Transverse colon (tissue), 4 donors: Measurements from ENCODE around the gene LPIN3. TPM values are rescaled to one million over a fixed set of nuclear protein-coding genes. Genes with fewer than 3 reads are reported as not detected.

Experiments
- DNase-seq: peaks from one replicate; pipeline ENCODE4 v3.0.0-alpha.2; 2019
- H3K27ac ChIP-seq, 4 donors: fragments of 200-600 bp; sonication (generic); 2 replicates each; pipeline ENCODE4 v1.5.1; 2016 to 2018; ENCODE audit warnings: inconsistent platforms in 4 of 4
- H3K27me3 ChIP-seq: fragments of 200-600 bp; sonication (generic); 2 replicates; pipeline ENCODE4 v1.5.1; 2017; ENCODE audit warnings: inconsistent platforms
- H3K36me3 ChIP-seq, 4 donors: fragments of 200-600 bp; sonication (generic); 2 replicates each; pipeline ENCODE4 v1.5.1; 2017 to 2019; ENCODE audit warnings: inconsistent platforms in 4 of 4
- H3K4me1 ChIP-seq, 4 donors: fragments of 200-600 bp; sonication (generic); 2 replicates each; pipeline ENCODE4 v1.5.1; 2017 to 2020; ENCODE audit warnings: inconsistent platforms in 4 of 4
- H3K4me3 ChIP-seq, 4 donors: fragments of 200-600 bp; sonication (generic); 1 replicate in 1 of 4; 2 replicates in 3 of 4; pipeline versions ENCODE4 v1.5.1 to v1.6.1; 2017 to 2019; ENCODE audit warnings: inconsistent platforms in 4 of 4
- H3K9me3 ChIP-seq, 2 donors: fragments of 200-600 bp; sonication (generic); 2 replicates each; pipeline ENCODE4 v1.5.1; 2017 to 2019; ENCODE audit warnings: inconsistent platforms in 2 of 2
- EP300 ChIP-seq: sonication (generic); formaldehyde crosslinking; IDR thresholded peaks from one replicate; pipeline ENCODE4 v1.6.1; 2017; ENCODE audit warnings: antibody characterized with exemption, low read depth
- POLR2A ChIP-seq: fragments of 450-650 bp; IDR thresholded peaks from one replicate; pipeline ENCODE4 v1.6.1; 2016; ENCODE audit warnings: antibody characterized with exemption, mild to moderate bottlenecking, moderate library complexity
- POLR2AphosphoS5 ChIP-seq, 3 donors: sonication (generic); formaldehyde crosslinking; IDR thresholded peaks; one replicate each; pipeline ENCODE4 v1.6.1; 2016; ENCODE audit warnings: antibody characterized with exemption in 3 of 3
- WGBS, 2 donors: methylation state at CpG; one replicate each; pipeline ENCODE4 v1.1.5; 2018; ENCODE audit warnings: low coverage in 1 of 2; 5-methylcytosine and 5-hydroxymethylcytosine counted together
- in situ Hi-C, 4 donors: fragments of 200-750 bp; cut with MboI; loops; one replicate each; pipeline versions ENCODE4 v1.15.0 to v1.15.1; 2017; ENCODE audit warnings: low sequenced_read_pairs in 3 of 4, low pct_ligation_motif_present in 1 of 4, low pct_unique_long_range_greater_than_20kb in 1 of 4
- intact Hi-C: fragments of 100-400 bp; cut with DNase I; formaldehyde crosslinking; loops from one replicate; pipeline ENCODE4 v1.15.1; 2023; ENCODE audit warnings: low total_unique reads
- total RNA-seq, 4 donors: library from RNA; depleted of rRNA; stranded (reverse); fragments of >200 nt; gene quantifications; one replicate each; pipeline ENCODE4 v1.1.0, GENCODE V29; 2016
- TF ChIP-seq, protein P1 (sequence below), 5 experiments: fragments of 200-600 bp in 3 of 5; fragments of 450-650 bp in 2 of 5; sonication (generic) in 3 of 5; IDR thresholded peaks; 1 replicate in 2 of 5; 2 replicates in 3 of 5; pipeline ENCODE4 v1.5.1; 2016 to 2017; ENCODE audit warnings: antibody characterized with exemption in 5 of 5, inconsistent platforms in 3 of 5, mild to moderate bottlenecking in 2 of 5, moderate library complexity in 1 of 5

Gene LPIN3, protein sequence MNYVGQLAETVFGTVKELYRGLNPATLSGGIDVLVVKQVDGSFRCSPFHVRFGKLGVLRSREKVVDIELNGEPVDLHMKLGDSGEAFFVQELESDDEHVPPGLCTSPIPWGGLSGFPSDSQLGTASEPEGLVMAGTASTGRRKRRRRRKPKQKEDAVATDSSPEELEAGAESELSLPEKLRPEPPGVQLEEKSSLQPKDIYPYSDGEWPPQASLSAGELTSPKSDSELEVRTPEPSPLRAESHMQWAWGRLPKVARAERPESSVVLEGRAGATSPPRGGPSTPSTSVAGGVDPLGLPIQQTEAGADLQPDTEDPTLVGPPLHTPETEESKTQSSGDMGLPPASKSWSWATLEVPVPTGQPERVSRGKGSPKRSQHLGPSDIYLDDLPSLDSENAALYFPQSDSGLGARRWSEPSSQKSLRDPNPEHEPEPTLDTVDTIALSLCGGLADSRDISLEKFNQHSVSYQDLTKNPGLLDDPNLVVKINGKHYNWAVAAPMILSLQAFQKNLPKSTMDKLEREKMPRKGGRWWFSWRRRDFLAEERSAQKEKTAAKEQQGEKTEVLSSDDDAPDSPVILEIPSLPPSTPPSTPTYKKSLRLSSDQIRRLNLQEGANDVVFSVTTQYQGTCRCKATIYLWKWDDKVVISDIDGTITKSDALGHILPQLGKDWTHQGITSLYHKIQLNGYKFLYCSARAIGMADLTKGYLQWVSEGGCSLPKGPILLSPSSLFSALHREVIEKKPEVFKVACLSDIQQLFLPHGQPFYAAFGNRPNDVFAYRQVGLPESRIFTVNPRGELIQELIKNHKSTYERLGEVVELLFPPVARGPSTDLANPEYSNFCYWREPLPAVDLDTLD
- 100 to 1,000 TPM in 2 of 4 donors, 10 to 100 TPM in 2; 96.9 to 263 (median 134) TPM for total RNA-seq

DNA sequence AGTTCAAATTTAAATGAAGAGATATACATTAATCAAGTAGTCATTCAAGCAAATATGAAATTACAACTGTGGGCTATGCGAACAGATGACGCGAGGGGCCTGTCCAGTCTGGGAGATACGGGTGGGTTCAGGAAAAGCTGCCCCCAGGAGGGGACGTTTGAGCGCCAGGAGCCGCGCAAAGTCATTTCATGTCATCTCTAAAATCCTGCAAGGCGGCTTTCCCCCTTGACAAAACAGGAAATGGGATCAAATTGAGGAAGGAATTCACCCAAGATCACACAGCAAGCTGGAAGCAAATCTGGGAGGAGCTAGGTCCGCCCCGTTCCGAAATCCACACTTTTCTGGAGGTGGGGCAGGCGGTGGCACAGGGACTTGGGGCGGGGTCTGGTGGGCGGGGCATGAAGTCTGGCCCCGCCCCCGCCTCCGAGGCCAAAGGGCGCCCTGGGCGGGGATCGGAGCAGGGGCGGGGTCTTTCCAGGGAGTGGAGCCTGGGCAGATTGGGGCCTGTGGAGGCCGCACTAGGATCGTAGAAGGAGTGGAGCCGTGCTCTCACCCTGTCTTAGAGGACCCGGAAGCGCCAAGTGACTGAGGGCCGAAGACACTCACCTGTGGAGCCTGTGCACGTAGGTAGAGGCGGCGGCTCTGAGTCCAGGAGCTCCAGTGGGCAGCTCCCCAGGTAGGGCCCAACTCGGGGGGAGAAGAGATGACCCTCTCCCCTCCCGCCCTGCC, at the start of gene LPIN3:
LPIN3 (plus strand) TSS at position 495 of the 729 bp plus-strand sequence. CDS start 4,983 bp downstream, outside the sequence.
- DNase-seq, result peak; percentile 95
- Histone ChIP-seq H3K27ac (peak within 1 kb of the TSS; percentile 84 to 92 (median 88)), H3K4me1 (peaks cover 6 to 36% (median 26%) of the 10 kb centered on the region in 4 donors), H3K9me3 (no peaks in the 10 kb centered on the region), H3K36me3 (no peaks in the 10 kb centered on the region), H3K4me3 (peak within 1 kb of the TSS; percentile 15 to 49 (median 36)), H3K27me3 (no peaks in the 10 kb centered on the region)
- intact Hi-C loops, result loop anchor here (1.0 kb wide), 1 partner anchor 109 kb away; no protein-coding TSS in a partner anchor
- TF ChIP-seq POLR2AphosphoS5 (IDR thresholded peaks at IDR 0.05), result peak; percentile 58 to 89 (median 84)
- TF ChIP-seq, protein P1, sequence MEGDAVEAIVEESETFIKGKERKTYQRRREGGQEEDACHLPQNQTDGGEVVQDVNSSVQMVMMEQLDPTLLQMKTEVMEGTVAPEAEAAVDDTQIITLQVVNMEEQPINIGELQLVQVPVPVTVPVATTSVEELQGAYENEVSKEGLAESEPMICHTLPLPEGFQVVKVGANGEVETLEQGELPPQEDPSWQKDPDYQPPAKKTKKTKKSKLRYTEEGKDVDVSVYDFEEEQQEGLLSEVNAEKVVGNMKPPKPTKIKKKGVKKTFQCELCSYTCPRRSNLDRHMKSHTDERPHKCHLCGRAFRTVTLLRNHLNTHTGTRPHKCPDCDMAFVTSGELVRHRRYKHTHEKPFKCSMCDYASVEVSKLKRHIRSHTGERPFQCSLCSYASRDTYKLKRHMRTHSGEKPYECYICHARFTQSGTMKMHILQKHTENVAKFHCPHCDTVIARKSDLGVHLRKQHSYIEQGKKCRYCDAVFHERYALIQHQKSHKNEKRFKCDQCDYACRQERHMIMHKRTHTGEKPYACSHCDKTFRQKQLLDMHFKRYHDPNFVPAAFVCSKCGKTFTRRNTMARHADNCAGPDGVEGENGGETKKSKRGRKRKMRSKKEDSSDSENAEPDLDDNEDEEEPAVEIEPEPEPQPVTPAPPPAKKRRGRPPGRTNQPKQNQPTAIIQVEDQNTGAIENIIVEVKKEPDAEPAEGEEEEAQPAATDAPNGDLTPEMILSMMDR (IDR thresholded peaks at IDR 0.05), result no peak
- TF ChIP-seq POLR2A, result peak; percentile 90
- TF ChIP-seq EP300, result no peak
- in situ Hi-C loops, result loop anchor here in 3 of 4 donors (5.0 to 25.0 kb wide), 3 partner anchors 168 to 378 kb away; no protein-coding TSS in a partner anchor
- WGBS, 2 donors, result 6 to 18% methylated on average over 12 to 28 of the region's 33 CpGs

DNA sequence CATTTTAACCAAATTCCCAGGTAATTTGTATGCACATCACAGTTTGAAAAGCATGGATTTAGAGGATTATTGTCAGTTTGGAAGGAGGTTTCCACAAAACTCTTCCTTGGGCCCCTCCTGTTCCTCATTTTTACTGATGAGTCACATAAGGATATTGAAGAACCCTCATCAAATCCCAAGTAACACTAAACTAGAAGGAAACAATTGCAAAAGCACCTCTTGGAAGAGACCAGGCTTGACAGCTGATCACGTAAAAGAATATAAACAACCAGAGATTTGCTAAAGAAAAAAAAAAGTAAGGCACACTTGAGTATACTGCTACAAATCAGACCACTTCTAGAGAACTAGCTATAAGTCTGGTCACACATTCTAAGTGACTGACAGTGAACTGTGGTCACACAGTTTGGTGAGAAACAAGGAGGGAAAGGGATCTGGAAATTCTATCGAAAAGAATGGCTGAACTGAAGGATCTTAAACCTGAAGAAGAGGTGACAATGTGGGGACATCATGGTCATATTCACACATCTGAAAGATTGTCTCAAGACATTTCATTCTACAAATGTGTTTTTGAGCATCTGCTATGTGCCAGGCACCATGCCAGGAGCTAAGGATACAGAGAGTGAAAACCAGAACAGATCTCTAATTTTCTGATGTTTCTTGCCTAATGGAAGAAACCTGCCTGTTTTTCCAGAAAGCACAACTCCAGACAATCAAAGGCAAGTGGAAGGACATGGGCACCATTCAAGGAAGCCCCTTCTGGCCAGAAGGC, 47.2 kb upstream of the LPIN3 start:
- no peak for DNase-seq
- TF ChIP-seq POLR2AphosphoS5 (IDR thresholded peaks at IDR 0.05) (peak in 1 of 3 donors; percentile 39), POLR2A (no peak)
- in situ Hi-C loops (no loop called here), intact Hi-C loops (no loop called here)
- Histone ChIP-seq H3K4me3 (no peak overlapping the region), H3K36me3 (no peaks in the 10 kb centered on the region), H3K27me3 (no peaks in the 10 kb centered on the region), H3K4me1 (peaks cover 0 to 17% (median 7%) of the 10 kb centered on the region in 4 donors), H3K9me3 (no peaks in the 10 kb centered on the region), H3K27ac (peak overlapping the region in 3 of 4 donors; percentile 1 to 58 (median 47))
- 70 to 79% methylated on average over 2 of the region's 2 CpGs for WGBS, 2 donors

DNA sequence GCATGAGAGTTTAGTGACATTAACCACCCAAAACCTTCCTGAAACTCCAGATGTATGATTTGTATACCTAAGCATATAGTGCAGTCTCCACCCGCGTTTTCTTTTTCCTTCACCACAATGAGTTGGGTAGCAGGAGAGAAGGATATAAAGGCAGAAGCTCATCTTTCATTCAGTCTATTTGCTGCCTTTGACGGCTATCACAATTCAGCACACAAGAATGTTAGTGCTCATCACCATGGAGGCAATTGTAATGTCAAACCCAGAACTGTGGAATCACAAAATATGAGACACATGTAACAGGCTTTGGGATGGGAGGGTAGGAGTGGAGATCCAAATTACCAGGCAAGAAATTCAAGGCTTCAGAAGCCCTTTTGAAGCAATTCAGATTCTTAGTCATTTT, 40.7 kb upstream of the LPIN3 start:
- intact Hi-C loops, result no loop called here

More for the DNA sequence above, 40.7 kb upstream of the LPIN3 start:
- H3K27ac ChIP-seq, result no peak overlapping the region
- no peak overlapping the region for H3K4me3 ChIP-seq
- DNase-seq, result no peak
- in situ Hi-C loops, result no loop called here
- H3K9me3 ChIP-seq, result no peaks in the 10 kb centered on the region
- H3K27me3 ChIP-seq, result no peaks in the 10 kb centered on the region
- WGBS, 2 donors, result 85 to 100% methylated on average over 1 to 3 of the region's 3 CpGs
- H3K36me3 ChIP-seq, result no peaks in the 10 kb centered on the region
- TF ChIP-seq, protein P1 (IDR thresholded peaks at IDR 0.05), result no peak
- TF ChIP-seq POLR2A, result no peak
- no peak for TF ChIP-seq EP300
- TF ChIP-seq POLR2AphosphoS5 (IDR thresholded peaks at IDR 0.05), result no peak
- peaks cover 0 to 10% (median 1%) of the 10 kb centered on the region in 4 donors for H3K4me1 ChIP-seq
